H1 (cell line): ENCODE data around the gene ARNT2. TPM values are rescaled to one million over a fixed set of nuclear protein-coding genes. Genes with fewer than 3 reads are reported as not detected.

ENCODE experiments used
- CTCF ChIA-PET: fragments of 300-600 bp; sonication (Branson Sonifier 250); formaldehyde crosslinking; loops from one replicate; lab custom pipeline; 2021; ENCODE audit not compliant: partially characterized antibody; lab: Charles Lee
- POLR2A ChIA-PET: fragments of 300-600 bp; sonication (Branson Sonifier 250); formaldehyde crosslinking; loops from one replicate; lab custom pipeline; 2021; ENCODE audit warnings: inconsistent platforms; ENCODE audit not compliant: partially characterized antibody; lab: Charles Lee
- DNase-seq, 2 experiments: peaks; one replicate each; pipeline versions ENCODE4 v3.0.0 to v3.0.0-alpha.2; 2010 to 2022; ENCODE audit warnings: low spot score in 2 of 2, low read depth in 1 of 2, mixed read lengths in 1 of 2
- FAIRE-seq: peaks from 2 replicates; lab custom pipeline; 2011; peaks lifted over from hg19 to GRCh38; lab: Jason Lieb, UNC
- H2AFZ ChIP-seq: 2 replicates; pipeline ENCODE4 v1.8.1; 2012; ENCODE audit warnings: low read length, inconsistent platforms
- H2AK5ac ChIP-seq: 2 replicates; pipeline ENCODE4 v1.6.1; 2013; ENCODE audit warnings: low read depth, low read length
- H2BK120ac ChIP-seq: replicated peaks from 2 replicates; pipeline ENCODE3; 2013; ENCODE audit warnings: low read depth, low read length, inconsistent platforms
- H2BK12ac ChIP-seq: 2 replicates; pipeline ENCODE4 v1.6.1; 2013; ENCODE audit warnings: low read depth, low read length
- H2BK15ac ChIP-seq: 2 replicates; pipeline ENCODE4 v1.6.1; 2013; ENCODE audit warnings: low read length
- H2BK20ac ChIP-seq: 2 replicates; pipeline ENCODE4 v1.6.1; 2013; ENCODE audit warnings: low read length
- H2BK5ac ChIP-seq: 2 replicates; pipeline ENCODE4 v1.6.1; 2013; ENCODE audit warnings: low read depth, low read length
- H3K14ac ChIP-seq: 2 replicates; pipeline ENCODE4 v1.6.1; 2013; ENCODE audit warnings: inconsistent platforms; ENCODE audit not compliant: insufficient read length
- H3K18ac ChIP-seq: 2 replicates; pipeline ENCODE4 v1.6.1; 2013; ENCODE audit warnings: low read length; ENCODE audit errors: extremely low read depth
- H3K23ac ChIP-seq: 2 replicates; pipeline ENCODE4 v1.6.1; 2013; ENCODE audit warnings: inconsistent platforms; ENCODE audit not compliant: insufficient read length
- H3K23me2 ChIP-seq: 2 replicates; pipeline ENCODE4 v1.6.1; 2013; ENCODE audit warnings: low read depth, low read length
- H3K27ac ChIP-seq: 2 replicates; pipeline ENCODE4 v1.6.1; 2011; ENCODE audit warnings: low read depth, low read length, inconsistent platforms
- H3K27me3 ChIP-seq, 4 experiments: replicated peaks in 1 of 4; 1 replicate in 1 of 4; 2 replicates in 3 of 4; pipeline versions ENCODE4 v1.6.1 to v1.8.1; 2011 to 2013; ENCODE audit warnings: low read length in 3 of 4, mild to moderate bottlenecking in 3 of 4, inconsistent platforms in 2 of 4, mixed read lengths in 2 of 4, moderate library complexity in 1 of 4; ENCODE audit not compliant: control insufficient read depth in 3 of 4, insufficient read depth in 3 of 4; ENCODE audit errors: extremely low read depth in 1 of 4
- H3K36me3 ChIP-seq, 4 experiments: 2 replicates each; pipeline versions ENCODE4 v1.6.1 to v1.8.1; 2011 to 2013; ENCODE audit warnings: mild to moderate bottlenecking in 4 of 4, low read length in 3 of 4, moderate library complexity in 2 of 4, control low read depth in 1 of 4, inconsistent platforms in 1 of 4; ENCODE audit not compliant: insufficient read depth in 4 of 4, control insufficient read depth in 2 of 4
- H3K4ac ChIP-seq: replicated peaks from 2 replicates; pipeline ENCODE3; 2013; ENCODE audit warnings: low read length, low read depth, mixed read lengths, inconsistent platforms; ENCODE audit not compliant: insufficient read length
- H3K4me1 ChIP-seq, 4 experiments: replicated peaks in 1 of 4; 1 replicate in 1 of 4; 2 replicates in 3 of 4; pipeline versions ENCODE4 v1.6.1 to v1.8.1; 2011 to 2013; ENCODE audit warnings: low read length in 3 of 4, inconsistent platforms in 2 of 4, mixed read lengths in 1 of 4; ENCODE audit not compliant: insufficient read depth in 4 of 4, control insufficient read depth in 3 of 4
- H3K4me2 ChIP-seq, 2 experiments: 2 replicates each; pipeline versions ENCODE4 v1.6.1 to v1.8.1; 2011 to 2013; ENCODE audit warnings: low read depth in 2 of 2, low read length in 2 of 2, control low read depth in 1 of 2, inconsistent platforms in 1 of 2, mild to moderate bottlenecking in 1 of 2; ENCODE audit not compliant: insufficient read depth in 1 of 2
- H3K4me3 ChIP-seq, 4 experiments: fragments of 200-600, 300-600 bp in 1 of 4; sonication (generic), shearing (Covaris generic), sonication (Bioruptor Twin) in 1 of 4; 2 replicates each; pipeline versions ENCODE4 v1.5.1 to v1.8.1; 2011 to 2016; ENCODE audit warnings: low read length in 4 of 4, low read depth in 3 of 4, control low read depth in 2 of 4, inconsistent platforms in 2 of 4, mild to moderate bottlenecking in 2 of 4, mixed read lengths in 1 of 4, moderate library complexity in 1 of 4; ENCODE audit not compliant: insufficient read depth in 2 of 4; ENCODE audit errors: extremely low read depth in 1 of 4
- H3K56ac ChIP-seq: replicated peaks from 2 replicates; pipeline ENCODE3; 2013; ENCODE audit warnings: low read depth, mild to moderate bottlenecking, mixed read lengths, low read length, inconsistent platforms; ENCODE audit not compliant: insufficient read length
- H3K79me1 ChIP-seq: 2 replicates; pipeline ENCODE4 v1.6.1; 2013; ENCODE audit warnings: low read depth, low read length, control low read depth
- H3K79me2 ChIP-seq, 2 experiments: 2 replicates each; pipeline versions ENCODE4 v1.6.1 to v1.8.1; 2012 to 2013; ENCODE audit warnings: low read length in 2 of 2, mild to moderate bottlenecking in 2 of 2, inconsistent platforms in 1 of 2; ENCODE audit not compliant: insufficient read depth in 2 of 2, control insufficient read depth in 1 of 2
- H3K9ac ChIP-seq, 4 experiments: replicated peaks in 1 of 4; 1 replicate in 1 of 4; 2 replicates in 3 of 4; pipeline versions ENCODE4 v1.6.1 to v1.8.1; 2011 to 2013; ENCODE audit warnings: low read depth in 3 of 4, low read length in 3 of 4, control low read depth in 2 of 4, mild to moderate bottlenecking in 2 of 4, moderate library complexity in 2 of 4, inconsistent platforms in 1 of 4; ENCODE audit errors: extremely low read depth in 1 of 4
- H3K9me3 ChIP-seq, 2 experiments: 2 replicates each; pipeline versions ENCODE4 v1.6.1 to v1.8.1; 2012 to 2013; ENCODE audit warnings: mild to moderate bottlenecking in 2 of 2, moderate library complexity in 2 of 2, control low read depth in 1 of 2, inconsistent platforms in 1 of 2, low read depth in 1 of 2, low read length in 1 of 2, mixed read lengths in 1 of 2; ENCODE audit not compliant: insufficient read depth in 2 of 2
- H4K20me1 ChIP-seq, 2 experiments: replicated peaks in 1 of 2; 2 replicates each; pipeline versions ENCODE3 to v1.8.1; 2011 to 2013; ENCODE audit warnings: inconsistent platforms in 2 of 2, low read length in 2 of 2, mild to moderate bottlenecking in 1 of 2; ENCODE audit not compliant: insufficient read depth in 2 of 2, control insufficient read depth in 1 of 2
- H4K5ac ChIP-seq: 2 replicates; pipeline ENCODE4 v1.6.1; 2013; ENCODE audit warnings: low read length, low read depth, mixed read lengths, inconsistent platforms; ENCODE audit not compliant: insufficient read length
- H4K8ac ChIP-seq: 2 replicates; pipeline ENCODE4 v1.8.0; 2013; ENCODE audit warnings: mild to moderate bottlenecking, moderate library complexity, low read length, inconsistent platforms; ENCODE audit not compliant: insufficient read depth; ENCODE audit errors: extremely low read depth
- H4K91ac ChIP-seq: replicated peaks from 2 replicates; pipeline ENCODE3; 2013; ENCODE audit warnings: low read length, mixed read lengths, inconsistent platforms; ENCODE audit not compliant: insufficient read length
- ATF3 ChIP-seq: IDR thresholded peaks from 2 replicates; pipeline ENCODE4 v1.6.1; 2011; ENCODE audit warnings: low read depth, mild to moderate bottlenecking, low read length; ENCODE audit not compliant: insufficient read depth
- BCL11A ChIP-seq, 2 experiments: IDR thresholded peaks; one replicate each; pipeline ENCODE4 v1.6.1; 2011; ENCODE audit warnings: low read depth in 2 of 2, low read length in 2 of 2, mild to moderate bottlenecking in 2 of 2
- EGR1 ChIP-seq: IDR thresholded peaks from 2 replicates; pipeline ENCODE4 v1.6.1; 2011; ENCODE audit warnings: low read depth, low read length, borderline replicate concordance
- MAFK ChIP-seq: IDR thresholded peaks from 2 replicates; pipeline ENCODE4 v1.6.1; 2012; ENCODE audit warnings: low read depth, mild to moderate bottlenecking, improper control_type of control experiment, low read length
- NRF1 ChIP-seq: IDR thresholded peaks from 2 replicates; pipeline ENCODE4 v1.6.1; 2011; ENCODE audit warnings: mild to moderate bottlenecking, low read depth, low read length, improper control_type of control experiment
- TCF12 ChIP-seq: IDR thresholded peaks from 2 replicates; pipeline ENCODE4 v1.6.1; 2011; ENCODE audit warnings: low read depth, mild to moderate bottlenecking, low read length
- WGBS, 2 experiments: shearing (Covaris generic) in 1 of 2; methylation state at CpG; one replicate each; pipeline versions ENCODE4 v1.1.6 to v1.1.7; 2013 to 2015; ENCODE audit warnings: low lambda C conversion rate in 2 of 2, mixed read lengths in 2 of 2, inconsistent platforms in 1 of 2, low coverage in 1 of 2, missing lambda C conversion rate in 1 of 2; ENCODE audit not compliant: insufficient replicate concordance in 2 of 2, insufficient coverage in 1 of 2, insufficient read length in 1 of 2; ENCODE audit errors: extremely low coverage in 1 of 2, missing lambda C conversion rate in 1 of 2; 5-methylcytosine and 5-hydroxymethylcytosine counted together
- polyA plus RNA-seq, 7 experiments: library from polyadenylated mRNA; depleted of rRNA in 3 of 7; stranded (reverse) in 5 of 7; unstranded in 2 of 7; fragments of >200 nt in 5 of 7; fragments of 200-250 nt in 2 of 7; gene quantifications; 1 replicate in 5 of 7; 2 replicates in 1 of 7; 4 replicates in 1 of 7; pipeline versions ENCODE4 v1.2.1 to v1.2.3, GENCODE V29; 2011 to 2013; ENCODE audit warnings: missing spikeins in 2 of 7, mixed read lengths in 2 of 7
- total RNA-seq: library from RNA; stranded (reverse); fragmentation: NEBNext Ultra II Directional; extraction: Animal tissue kit (Norgen Biotek cat#: 25700); gene quantifications from 2 replicates; pipeline ENCODE4 v1.2.1, GENCODE V29; 2021

ARNT2 gene
- total and polyA plus RNA-seq, 2 of the 8 experiments (the other 6 are each of a cell fraction or from before 2014, with no cell fraction given), result 9.5 to 14.6 TPM

GRCh38 chr15:80496096-80496495 is 91.9 kb downstream of the ARNT2 start:
- Histone ChIP-seq H3K4ac (no peak overlapping the region), H2BK120ac (no peak overlapping the region), H4K5ac (no peak overlapping the region), H3K56ac (no peak overlapping the region), H2BK12ac (no peak overlapping the region)
- FAIRE-seq, result no peak
- TF ChIP-seq BCL11A (IDR thresholded peaks at IDR 0.05; ENCODE audit: low read depth in 2 of 2, low read length in 2 of 2) (no peak), ATF3 (no peak), TCF12 (no peak), MAFK (no peak), EGR1 (no peak), NRF1 (no peak)
- TF ChIP-seq, all 59 proteins: peak for 0
- H2BK5ac ChIP-seq, result no peak overlapping the region
- no peak overlapping the region for H3K23ac ChIP-seq
- peaks cover 0 to 7% (median under 1%) of the 10 kb centered on the region in 4 experiments; a peak in 2 of 7 replicates for H3K4me1 ChIP-seq
- H3K27me3 ChIP-seq, result no peaks in the 10 kb centered on the region
- WGBS, 2 experiments, result 81% methylated on average over 2 of the region's 2 CpGs; no CpG with 5 or more reads in 1 of the 2 experiments
- no peak overlapping the region for H3K9ac ChIP-seq
- no peaks in the 10 kb centered on the region for H3K79me1 ChIP-seq
- no peak overlapping the region for H3K27ac ChIP-seq
- no peak for DNase-seq
- H3K36me3 ChIP-seq, result no peaks in the 10 kb centered on the region
- ChIA-PET CTCF (interaction anchor here (0.9 to 1.4 kb wide), 5 partner anchors 15 to 291 kb away, joined by 3 to 4 read pairs (median 3); no protein-coding TSS in a partner anchor), POLR2A (interaction anchor here (1.1 kb wide), 1 partner anchor 9 kb away, joined by 4 read pairs; no protein-coding TSS in a partner anchor)
- H2BK15ac ChIP-seq, result no peak overlapping the region
- H2AFZ ChIP-seq, result no peak overlapping the region
- H4K91ac ChIP-seq, result no peak overlapping the region
- H4K20me1 ChIP-seq, result no peaks in the 10 kb centered on the region
- H3K18ac ChIP-seq, result no peak overlapping the region
- H3K79me2 ChIP-seq, result no peaks in the 10 kb centered on the region
- no peaks in the 10 kb centered on the region for H3K23me2 ChIP-seq
- H3K4me2 ChIP-seq, result no peak overlapping the region
- no peak overlapping the region for H3K4me3 ChIP-seq
- H4K8ac ChIP-seq, result no peak overlapping the region
- H2AK5ac ChIP-seq, result no peak overlapping the region
- H3K9me3 ChIP-seq, result no peaks in the 10 kb centered on the region
- H2BK20ac ChIP-seq, result no peak overlapping the region
- no peak overlapping the region for H3K14ac ChIP-seq
